HG03558 (cell line): Measurements from ENCODE around the gene LRRC73.
"Not testable (repeated sequence)": the region's sequence is repeated elsewhere in the genome, so short reads cannot be mapped to it uniquely, and the experiment has no call there.

Source experiments
- ATAC-seq: cut with Tn5 transposase; IDR thresholded peaks from one replicate; pipeline ENCODE4 v1.9.1; 2021; ENCODE audit warnings: moderate number of reproducible peaks; ENCODE audit not compliant: unreplicated experiment; ENCODE audit errors: extremely low read depth

Gene LRRC73

GRCh38 chr6:43467265-43467664 lies 42.9 kb downstream of the LRRC73 start:
- not testable (repeated sequence) for ATAC-seq

GRCh38 chr6:43465948-43466347 lies 44.2 kb downstream of the LRRC73 start:
- no peak for ATAC-seq

- ATAC-seq: no peak
These were observed 45.8 kb downstream of the LRRC73 start for GRCh38 chr6:43464337-43464736.

GRCh38 chr6:43461936-43462335 lies 48.2 kb downstream of the LRRC73 start:
- ATAC-seq: no peak

- ATAC-seq: no peak
These were observed 50.1 kb downstream of the LRRC73 start for GRCh38 chr6:43460032-43460431.

- no peak for ATAC-seq
These were observed 50.6 kb downstream of the LRRC73 start for GRCh38 chr6:43459535-43459934.

GRCh38 chr6:43458154-43458553 lies 52.0 kb downstream of the LRRC73 start:
- ATAC-seq: not testable (repeated sequence)

GRCh38 chr6:43457643-43458042 lies 52.5 kb downstream of the LRRC73 start:
- ATAC-seq: no peak
